HG02981 (cell line): Measurements from ENCODE around the gene PPP2R3B.
"Not testable (repeated sequence)": the region's sequence is repeated elsewhere in the genome, so short reads cannot be mapped to it uniquely, and the experiment has no call there.

Experiments
- ATAC-seq: cut with Tn5 transposase; IDR thresholded peaks from one replicate; pipeline ENCODE4 v1.9.1; 2021; ENCODE audit warnings: mild to moderate bottlenecking, moderate library complexity; ENCODE audit not compliant: unreplicated experiment

PPP2R3B gene

DNA sequence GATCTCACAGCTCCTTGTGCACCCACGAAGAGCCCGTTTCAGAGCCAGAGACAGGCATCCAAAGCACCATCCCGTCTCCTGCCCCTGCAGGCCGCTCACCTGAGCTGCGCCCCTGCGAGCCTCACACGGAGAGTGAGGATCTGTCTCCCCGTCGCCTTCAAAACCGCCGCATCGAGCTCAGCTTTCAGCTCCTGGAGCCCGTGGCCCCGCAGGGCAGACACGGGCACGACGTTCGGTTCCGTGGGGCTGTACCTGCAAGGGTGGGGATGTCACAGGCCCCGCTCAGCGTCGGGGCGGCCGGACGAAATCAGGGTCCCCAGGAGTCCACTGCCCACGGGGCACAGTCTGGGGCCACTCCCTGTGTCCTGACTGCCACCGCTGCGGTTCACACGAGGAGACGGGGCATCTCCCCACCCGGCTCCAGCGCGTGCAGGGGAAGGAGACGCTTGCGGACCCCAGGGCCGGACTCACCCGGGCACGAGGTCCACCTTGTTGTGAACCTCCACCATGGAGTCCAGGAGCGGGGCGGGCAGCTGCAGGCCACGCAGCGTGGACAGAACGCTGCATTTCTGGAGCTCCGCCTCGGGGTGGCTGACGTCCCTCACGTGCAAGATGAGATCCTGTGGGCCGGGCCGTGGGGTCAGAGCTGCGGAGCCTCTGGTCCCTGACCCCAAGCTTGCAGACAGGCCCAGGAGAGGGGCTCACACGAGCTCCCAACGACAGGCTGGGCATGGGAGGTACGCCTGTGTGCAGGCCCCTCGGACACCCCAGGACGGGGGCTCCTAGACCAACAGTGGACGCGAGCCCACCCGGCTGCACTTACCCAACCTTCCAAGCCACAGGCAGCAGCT lies 79.2 kb downstream of the PPP2R3B start:
- ATAC-seq = no peak

- not testable (repeated sequence) for ATAC-seq
Observed at GRCh38 chrX:306614-307251, 80.0 kb downstream of the PPP2R3B start.

DNA sequence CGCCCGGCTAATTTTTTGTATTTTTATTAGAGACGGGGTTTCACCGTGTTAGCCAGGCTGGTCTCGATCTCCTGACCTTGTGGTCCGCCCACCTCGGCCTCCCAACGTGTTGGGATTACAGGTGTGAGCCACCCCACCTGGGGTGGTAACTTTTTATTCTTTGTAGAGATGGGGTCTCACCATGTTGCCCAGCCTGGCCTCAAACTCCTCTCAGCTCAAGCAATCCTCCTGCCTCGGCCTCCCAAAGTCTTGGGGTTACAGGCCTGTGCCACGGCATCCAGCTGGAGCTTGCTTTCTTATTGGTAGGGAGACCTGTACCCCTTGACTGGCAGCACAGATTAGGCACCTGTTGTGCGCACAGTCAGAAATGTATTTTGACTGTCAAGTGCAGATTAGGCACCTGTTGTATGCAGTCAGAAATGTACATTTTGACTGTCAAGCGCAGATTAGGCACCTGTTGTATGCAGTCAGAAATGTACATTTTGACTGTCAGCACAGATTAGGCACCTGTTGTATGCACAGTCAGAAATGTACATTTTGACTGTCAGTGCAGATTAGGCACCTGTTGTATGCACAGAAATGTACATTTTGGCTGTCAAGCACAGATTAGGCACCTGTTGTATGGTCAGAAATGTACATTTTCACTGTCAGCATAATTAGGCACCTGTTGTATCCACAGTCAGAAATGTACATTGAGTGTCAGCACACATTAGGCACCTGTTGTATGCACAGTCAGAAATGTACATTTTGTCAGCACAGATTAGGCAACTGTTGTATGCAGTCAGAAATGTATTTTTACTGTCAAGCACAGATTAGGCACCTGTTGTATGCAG lies 80.7 kb downstream of the PPP2R3B start:
- ATAC-seq = not testable (repeated sequence)

DNA sequence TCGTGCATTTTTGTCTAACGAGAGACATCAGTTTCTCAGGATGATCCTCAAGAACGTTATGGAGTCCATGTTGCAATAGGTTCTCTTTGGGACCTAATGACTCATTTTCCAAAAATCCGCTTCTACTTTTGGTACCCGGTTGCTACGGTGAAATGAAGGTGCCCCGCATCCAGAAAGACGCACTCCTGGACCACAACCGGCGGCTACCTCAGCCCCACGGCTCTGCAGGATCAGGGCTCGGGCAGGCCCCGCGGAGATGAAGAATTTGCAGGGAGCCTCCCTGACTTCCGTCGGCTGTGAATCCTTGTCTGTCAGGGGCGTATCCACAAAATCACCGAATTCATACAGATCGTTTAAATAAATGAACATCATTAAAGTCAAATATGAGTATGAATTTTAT lies 83.7 kb downstream of the PPP2R3B start:
- ATAC-seq = no peak

GRCh38 chrX:300334-300733 lies 86.4 kb downstream of the PPP2R3B start:
- no peak for ATAC-seq

DNA sequence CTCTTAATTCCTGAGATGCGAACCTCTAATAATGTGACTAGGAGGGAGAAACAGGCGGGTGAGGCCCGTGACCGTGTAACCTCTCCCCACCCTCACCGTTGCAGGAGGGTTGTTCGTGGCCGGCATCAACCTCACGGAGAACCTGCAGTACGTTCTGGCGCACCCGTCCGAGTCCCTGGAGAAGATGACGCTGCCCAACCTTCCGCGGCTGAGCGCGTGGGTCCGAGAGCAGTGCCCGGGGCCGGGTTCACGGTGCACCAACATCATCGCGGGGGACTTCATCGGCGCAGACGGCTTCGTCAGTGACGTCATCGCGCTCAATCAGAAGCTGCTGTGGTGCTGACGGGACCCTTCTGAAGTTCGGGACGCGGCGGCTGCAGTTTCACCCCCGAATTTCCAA lies 87.7 kb downstream of the PPP2R3B start:
- no peak for ATAC-seq

DNA sequence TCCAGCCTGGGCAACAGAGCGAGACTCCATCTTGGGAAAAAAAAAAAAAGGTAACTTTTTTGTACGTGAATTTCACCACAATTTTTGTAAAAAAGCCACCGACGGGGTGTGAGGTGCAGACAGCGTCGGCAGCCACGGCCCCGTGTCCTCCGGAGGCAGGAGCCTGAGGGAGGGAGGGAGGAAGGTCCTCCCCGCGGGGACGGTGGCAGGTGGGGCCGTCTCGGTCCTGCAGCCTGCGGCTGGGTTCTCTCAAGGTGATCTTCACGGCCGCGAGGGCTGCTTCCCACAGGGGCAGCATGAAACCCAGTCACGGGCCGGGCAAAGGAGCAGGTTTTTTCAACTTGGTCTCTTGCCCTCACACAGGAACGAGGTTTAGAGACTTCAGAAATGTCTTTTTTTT lies 91.6 kb downstream of the PPP2R3B start:
- ATAC-seq = no peak

- no peak for ATAC-seq
Observed at GRCh38 chrX:292900-293897, 93.5 kb downstream of the PPP2R3B start.

GRCh38 chrX:291411-291901 lies 95.3 kb downstream of the PPP2R3B start:
- no peak for ATAC-seq

DNA sequence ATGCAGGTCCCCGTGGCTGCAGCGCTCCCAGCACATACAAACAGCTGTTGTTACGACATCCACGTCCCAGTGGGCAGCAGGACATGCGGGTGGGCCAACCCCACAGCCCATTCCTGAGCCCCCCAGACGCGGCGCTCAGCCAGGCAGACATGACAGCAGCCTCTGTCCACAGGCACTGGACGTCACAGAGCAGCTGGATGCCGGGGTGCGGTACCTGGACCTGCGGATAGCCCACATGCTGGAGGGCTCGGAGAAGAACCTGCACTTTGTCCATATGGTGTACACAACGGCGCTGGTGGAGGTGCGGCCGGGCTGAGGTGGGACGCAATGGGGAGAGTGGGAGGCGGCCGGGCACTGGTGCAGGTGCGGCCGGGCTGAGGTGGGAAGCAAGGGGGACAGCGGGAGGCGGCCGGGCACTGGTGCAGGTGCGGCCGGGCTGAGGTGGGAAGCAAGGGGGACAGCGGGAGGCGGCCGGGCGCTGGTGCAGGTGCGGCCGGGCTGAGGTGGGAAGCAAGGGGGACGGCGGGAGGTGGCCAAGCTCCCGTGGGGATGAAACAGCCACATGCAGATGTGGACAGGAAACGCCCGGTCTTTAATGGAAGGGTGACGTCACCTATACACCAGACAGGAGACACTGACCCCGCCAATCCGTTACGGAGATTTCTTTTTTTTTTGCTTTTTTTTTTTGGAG lies 96.1 kb downstream of the PPP2R3B start:
- ATAC-seq = no peak

GRCh38 chrX:288561-288991 lies 98.1 kb downstream of the PPP2R3B start:
- no peak for ATAC-seq

- ATAC-seq = no peak
Observed at GRCh38 chrX:287670-288069, 99.0 kb downstream of the PPP2R3B start.

GRCh38 chrX:285076-285677 lies 101.5 kb downstream of the PPP2R3B start:
- no peak for ATAC-seq
